ENCODE results near the gene SLC5A6. TPM values are rescaled to one million over a fixed set of nuclear protein-coding genes. Genes with fewer than 3 reads are reported as not detected.
"Not testable (repeated sequence)": the region's sequence is repeated elsewhere in the genome, so short reads cannot be mapped to it uniquely, and the experiment has no call there.

Gene SLC5A6
- total RNA-seq, 1 donor: 60.1 TPM

- no peak for DNase-seq (ENCODE audit: low read depth in 2 of 3, low spot score in 2 of 3)
Measured at GRCh38 chr2:27208486-27209050, 3.5 kb downstream of the SLC5A6 start.

GRCh38 chr2:27206346-27206745 lies 5.7 kb downstream of the SLC5A6 start:
- no peak for DNase-seq (ENCODE audit: low read depth in 2 of 3, low spot score in 2 of 3)

GRCh38 chr2:27205206-27205605 lies 6.9 kb downstream of the SLC5A6 start:
- no peak for DNase-seq (ENCODE audit: low read depth in 2 of 3, low spot score in 2 of 3)

DNA sequence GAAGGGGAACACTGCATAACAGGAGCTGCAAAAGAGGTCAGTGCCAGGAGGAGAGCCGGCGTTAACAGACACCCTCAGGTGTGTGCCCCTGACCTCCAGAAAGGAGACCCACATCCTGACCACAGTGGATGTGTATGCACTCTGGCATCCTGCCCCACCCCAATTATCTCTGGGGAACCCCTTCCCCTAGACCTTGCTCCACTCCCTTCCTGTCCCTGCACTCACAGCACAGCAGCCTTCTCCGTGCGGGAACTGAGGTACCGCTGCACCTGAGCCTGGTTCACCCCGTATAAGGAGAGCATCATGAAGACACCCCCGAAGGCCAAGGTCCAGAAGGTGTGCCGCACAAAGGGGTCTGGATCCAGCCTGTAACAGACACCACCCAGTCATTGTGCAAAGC lies 7.5 kb downstream of the SLC5A6 start:
- no peak for DNase-seq (ENCODE audit: low read depth in 2 of 3, low spot score in 2 of 3)

GRCh38 chr2:27203741-27204140 lies 8.3 kb downstream of the SLC5A6 start:
- no peak for DNase-seq (ENCODE audit: low read depth in 2 of 3, low spot score in 2 of 3)

DNA sequence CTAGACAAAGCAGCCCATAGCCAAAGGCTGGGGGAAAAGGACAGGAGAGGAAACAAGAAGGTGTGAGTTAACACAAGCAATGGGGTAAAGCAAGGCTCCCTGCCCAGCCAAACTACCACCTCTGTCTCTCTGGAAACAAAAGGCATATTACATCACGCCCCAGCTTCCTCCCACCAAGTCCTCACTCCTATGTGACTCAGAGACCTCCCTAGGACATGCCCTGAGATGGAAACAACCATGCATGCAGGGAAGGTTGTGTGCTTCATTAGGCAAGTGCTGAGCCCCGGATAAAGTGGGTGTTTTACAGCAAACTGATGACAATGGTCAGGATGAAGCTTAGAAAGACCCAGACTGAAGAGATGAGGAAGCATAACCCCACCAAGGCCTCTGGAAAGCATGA lies 9.2 kb downstream of the SLC5A6 start:
- DNase-seq (ENCODE audit: low read depth in 2 of 3, low spot score in 2 of 3): no peak

DNA sequence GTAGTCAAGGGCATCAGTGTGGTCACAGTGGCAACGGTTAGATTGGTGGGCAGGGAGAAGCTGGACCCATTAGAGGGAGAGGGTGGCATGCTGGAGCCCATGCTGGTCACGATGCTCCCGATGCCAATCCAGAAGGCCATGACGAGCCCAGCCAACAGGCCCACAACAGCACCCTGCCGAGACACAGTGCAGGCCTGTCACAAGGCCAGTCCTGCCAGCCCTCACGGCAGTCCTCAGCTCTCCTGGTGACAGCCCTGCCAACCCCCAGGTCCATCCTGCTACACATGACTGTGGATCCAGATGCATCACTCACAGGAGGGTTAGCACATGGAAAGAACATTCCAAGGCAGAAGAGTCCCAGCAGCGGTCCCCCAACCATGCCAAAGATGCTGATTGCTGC lies 10.4 kb downstream of the SLC5A6 start:
- DNase-seq (ENCODE audit: low read depth in 2 of 3, low spot score in 2 of 3): no peak

- no peak for DNase-seq (ENCODE audit: low read depth in 2 of 3, low spot score in 2 of 3)
Measured at GRCh38 chr2:27199241-27199640, 12.8 kb downstream of the SLC5A6 start.

DNA sequence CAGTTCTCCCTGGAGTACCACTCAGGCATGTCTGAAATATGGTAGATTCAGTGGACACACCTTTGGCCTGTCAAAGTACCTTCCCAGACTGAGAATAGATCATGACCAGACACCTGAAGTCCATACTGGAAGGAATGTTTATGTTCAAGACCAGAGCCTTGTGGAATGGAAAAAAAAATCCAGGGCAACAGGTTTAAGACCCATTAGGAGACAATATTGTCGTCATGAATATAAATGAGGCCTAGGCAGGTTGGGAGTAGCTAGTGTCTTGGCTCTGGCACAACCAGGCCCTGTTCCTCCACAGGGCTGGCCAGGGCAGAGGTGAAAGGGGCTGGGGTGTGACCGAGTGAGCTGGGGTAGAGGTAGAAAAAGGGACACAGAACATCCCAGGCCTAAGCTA lies 13.4 kb downstream of the SLC5A6 start:
- no peak for DNase-seq (ENCODE audit: low read depth in 2 of 3, low spot score in 2 of 3)

- DNase-seq (ENCODE audit: low read depth in 2 of 3, low spot score in 2 of 3): not testable (repeated sequence)
Measured at GRCh38 chr2:27198068-27198467, 14.0 kb downstream of the SLC5A6 start.

- not testable (repeated sequence) for DNase-seq (ENCODE audit: low read depth in 2 of 3, low spot score in 2 of 3)
Measured at GRCh38 chr2:27195799-27196198, 16.3 kb downstream of the SLC5A6 start.

- DNase-seq (ENCODE audit: low read depth in 2 of 3, low spot score in 2 of 3): no peak
Measured at GRCh38 chr2:27194538-27195354, 17.3 kb downstream of the SLC5A6 start.

DNA sequence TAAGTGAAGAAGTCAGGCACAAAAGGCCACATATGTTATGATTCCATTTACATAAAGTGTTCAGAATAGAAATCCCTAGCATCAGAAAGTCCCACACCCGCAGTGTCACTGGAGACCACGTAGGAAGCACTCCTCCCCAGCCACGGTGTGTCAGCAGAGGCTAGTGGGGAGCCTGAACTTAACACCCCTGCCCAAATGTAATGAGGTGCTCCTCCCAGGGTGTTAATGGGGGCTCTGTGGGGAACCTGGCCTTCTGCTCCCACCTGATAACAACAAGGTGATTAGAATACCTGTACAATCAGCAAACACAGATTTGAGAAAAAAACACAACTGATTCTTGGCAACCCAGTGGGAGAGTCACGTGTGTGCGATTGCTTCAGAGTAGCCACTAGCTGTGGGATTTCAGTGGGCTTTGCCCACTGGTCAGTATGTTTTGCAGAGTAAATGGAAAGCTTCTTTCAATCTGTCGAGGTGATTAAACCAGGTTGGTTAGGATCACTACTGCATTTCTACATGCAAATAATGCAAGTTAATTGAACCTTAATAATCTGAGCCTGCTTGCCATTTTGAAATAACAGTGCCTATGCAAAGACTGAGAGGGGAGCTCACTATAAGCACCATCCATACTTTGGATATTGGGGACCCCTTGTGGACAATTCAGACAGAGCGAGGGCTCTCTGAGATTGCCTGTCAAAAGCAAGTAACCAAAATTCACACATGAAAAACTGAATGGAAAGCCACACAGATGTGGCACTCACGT lies 20.8 kb downstream of the SLC5A6 start:
- DNase-seq (ENCODE audit: low read depth in 2 of 3, low spot score in 2 of 3): peak in 2 of 3 donors; percentile 66 to 86

DNA sequence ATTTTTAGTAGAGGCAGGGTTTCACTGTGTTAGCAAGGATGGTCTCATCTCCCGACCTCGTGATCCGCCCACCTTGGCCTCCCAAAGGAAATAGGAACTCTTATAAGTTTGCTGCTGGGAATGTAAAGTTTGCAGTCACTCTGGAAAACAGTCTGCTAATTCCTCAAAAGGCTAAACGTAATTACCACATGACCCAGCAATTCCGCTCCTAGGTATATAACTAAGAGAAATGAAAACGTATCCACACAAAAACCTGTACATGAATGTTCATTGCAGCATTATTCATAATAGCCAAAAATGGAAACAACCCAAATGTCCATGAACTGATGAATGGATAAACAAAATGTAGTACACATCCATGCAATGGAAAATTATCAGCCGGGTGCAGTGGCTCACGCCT lies 22.1 kb downstream of the SLC5A6 start:
- DNase-seq (ENCODE audit: low read depth in 2 of 3, low spot score in 2 of 3): no peak

GRCh38 chr2:27186613-27187345 lies 25.3 kb downstream of the SLC5A6 start:
- no peak for DNase-seq (ENCODE audit: low read depth in 2 of 3, low spot score in 2 of 3)

- DNase-seq (ENCODE audit: low read depth in 2 of 3, low spot score in 2 of 3): peak in 1 of 3 donors; percentile 42
Measured at GRCh38 chr2:27185331-27186026, 26.6 kb downstream of the SLC5A6 start.

DNA sequence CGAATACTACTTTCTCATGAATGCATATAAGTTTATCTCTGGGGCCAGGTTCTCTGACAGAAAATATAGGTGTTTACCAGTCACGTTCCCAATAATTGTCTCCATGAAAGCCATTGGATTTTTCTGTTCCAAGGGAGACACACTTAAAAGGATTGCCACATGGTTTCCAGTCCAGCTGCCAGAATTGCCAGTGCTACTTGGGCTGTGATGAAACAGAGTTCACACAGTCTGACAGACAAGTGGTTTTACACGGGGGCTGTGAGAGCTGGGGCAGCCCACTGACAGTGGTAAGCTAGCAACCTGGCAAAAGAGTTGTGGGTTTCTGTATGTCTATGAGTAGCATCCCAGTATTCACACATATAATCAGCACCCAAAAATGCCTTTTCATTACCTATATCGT lies 28.0 kb downstream of the SLC5A6 start:
- no peak for DNase-seq (ENCODE audit: low read depth in 2 of 3, low spot score in 2 of 3)

DNA sequence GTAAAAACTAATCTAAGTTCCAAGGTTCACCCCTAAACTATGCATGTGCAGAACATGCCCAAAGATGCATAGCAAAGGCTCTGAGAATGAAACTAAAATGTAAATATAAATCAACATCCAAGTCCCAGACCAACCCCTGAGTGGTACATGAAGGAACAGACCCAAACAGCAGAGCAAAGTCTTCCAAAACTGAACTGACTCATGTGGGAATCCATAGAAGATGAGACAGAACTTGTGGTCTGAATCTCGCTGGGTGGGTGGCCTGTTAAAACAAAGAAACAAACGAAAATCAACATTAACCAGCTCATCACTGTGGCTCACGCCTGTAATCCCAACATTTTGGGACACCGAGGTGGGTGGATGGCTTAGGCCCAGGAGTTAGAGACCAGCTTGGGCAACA lies 29.7 kb downstream of the SLC5A6 start:
- no peak for DNase-seq (ENCODE audit: low read depth in 2 of 3, low spot score in 2 of 3)

DNA sequence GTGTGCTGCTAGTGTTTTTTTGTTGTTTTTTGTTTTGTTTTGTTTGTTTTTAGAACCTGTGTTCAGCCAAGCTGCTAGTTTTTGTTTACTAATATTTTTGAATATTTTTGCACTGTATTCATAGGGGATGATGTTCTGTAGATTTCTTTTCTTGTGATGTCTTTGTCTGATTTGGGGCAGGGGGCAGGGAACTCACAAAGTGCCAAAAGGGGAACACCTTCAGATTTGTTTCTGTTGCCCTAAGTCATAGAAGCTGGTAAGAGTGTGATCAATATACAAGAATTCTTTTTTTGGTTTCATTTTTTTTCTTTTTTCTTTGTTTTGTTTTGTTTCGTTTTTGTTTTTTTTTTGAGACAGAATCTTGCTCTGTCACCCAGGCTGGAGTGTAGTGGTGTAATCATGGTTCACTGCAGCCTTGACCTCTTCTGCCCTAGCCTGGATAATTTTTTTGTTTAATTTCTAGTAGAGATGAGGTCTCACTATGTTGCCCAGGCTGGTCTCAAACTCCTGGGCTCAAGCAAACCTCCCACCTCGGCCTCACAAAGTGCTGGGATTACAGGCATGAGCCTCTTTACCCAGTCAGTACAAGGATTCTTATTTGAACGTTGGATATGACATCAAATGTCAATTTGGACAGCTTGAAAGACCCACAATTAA lies 32.6 kb downstream of the SLC5A6 start:
- no peak for DNase-seq (ENCODE audit: low read depth in 2 of 3, low spot score in 2 of 3)

GRCh38 chr2:27178469-27178868 lies 33.6 kb downstream of the SLC5A6 start:
- DNase-seq (ENCODE audit: low read depth in 2 of 3, low spot score in 2 of 3): no peak
